ENCODE data around the gene IQCC.

The IQCC gene

DNA sequence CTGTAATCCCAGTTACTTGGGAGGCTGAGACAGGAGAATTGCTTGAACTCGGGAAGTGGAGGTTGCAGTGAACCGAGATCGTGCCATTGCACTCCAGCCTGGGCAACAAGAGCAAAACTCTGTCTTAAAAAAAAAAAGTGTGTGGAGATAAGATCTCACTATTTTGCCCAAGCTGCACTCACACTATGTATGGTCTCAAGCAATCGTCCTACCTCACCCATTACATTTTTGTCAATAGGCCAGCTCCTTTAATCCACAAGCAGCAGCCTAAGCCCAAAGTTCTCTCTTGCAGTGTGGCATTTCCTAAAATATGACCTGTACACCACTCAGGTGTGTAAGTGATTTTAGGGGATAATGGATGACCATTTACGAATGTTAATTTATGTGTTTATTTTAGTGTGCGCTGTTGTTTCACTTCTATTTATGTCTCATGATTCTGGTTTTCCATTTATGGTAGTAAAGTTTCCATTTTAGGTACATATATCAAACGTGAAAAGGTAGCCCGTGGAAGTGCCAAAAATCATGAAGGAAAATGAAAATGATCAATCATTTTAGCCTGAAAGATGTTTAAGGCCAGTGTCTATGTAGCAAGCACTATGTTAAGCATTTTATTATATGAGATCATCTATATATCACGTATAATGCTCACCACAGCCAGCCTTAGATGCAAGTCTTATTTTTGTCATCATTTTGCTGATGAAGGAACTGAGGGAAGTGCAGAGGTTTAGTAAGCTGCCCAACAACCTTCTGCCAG is 51.2 kb downstream of the IQCC start:
- no peak for DNase-seq (ENCODE audit: low spot score)
- FAIRE-seq = no peak

DNA sequence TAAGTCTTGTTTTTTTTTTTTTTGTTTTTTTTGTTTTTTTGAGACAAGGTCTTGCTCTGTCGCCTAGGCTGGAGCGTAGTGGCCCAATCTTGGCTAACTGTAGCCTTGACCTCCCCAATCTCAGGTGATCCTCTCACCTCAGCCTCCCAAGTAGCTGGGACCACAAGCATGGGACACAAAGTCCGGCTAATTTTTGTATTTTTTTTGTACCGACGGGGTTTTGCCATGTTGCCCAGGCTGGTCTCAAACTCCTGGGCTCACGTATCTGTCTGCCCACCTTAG is 51.7 kb downstream of the IQCC start:
- FAIRE-seq (no peak), DNase-seq (ENCODE audit: low spot score) (no peak)

Data from RCC 7860 (cell line).